ENCODE data around the gene METTL25. TPM values are rescaled to one million over a fixed set of nuclear protein-coding genes. Genes with fewer than 3 reads are reported as not detected.

Gene METTL25
- total RNA-seq, 1 experiment from 2014 or later: 11.6 TPM

GRCh38 chr12:82426081-82426480, 67.8 kb downstream of the METTL25 start:
- Histone ChIP-seq H2BK20ac (ENCODE audit: low read depth, low read length, poor library complexity, severe bottlenecking) (no peak overlapping the region), H2AFZ (ENCODE audit: low read length) (no peak overlapping the region), H3T11ph (ENCODE audit: low read length) (no peak overlapping the region), H3K79me2 (ENCODE audit: insufficient read depth, low read length) (no peaks in the 10 kb centered on the region), H3K79me1 (ENCODE audit: insufficient read depth, low read depth, low read length, poor library complexity, severe bottlenecking) (no peaks in the 10 kb centered on the region), H3K4me1 (ENCODE audit: insufficient read depth, low read length) (no peaks in the 10 kb centered on the region), H3K56ac (ENCODE audit: insufficient read length, low read depth, low read length) (no peak overlapping the region), H3K14ac (ENCODE audit: insufficient read depth, low read length) (no peak overlapping the region), H2BK12ac (ENCODE audit: insufficient read length, low read depth, low read length) (no peak overlapping the region), H3K4ac (ENCODE audit: low read depth, low read length) (no peak overlapping the region), H3K23ac (ENCODE audit: insufficient read length, low read depth, low read length) (no peak overlapping the region), H3K27me3 (ENCODE audit: insufficient read depth, low read length) (no peaks in the 10 kb centered on the region), H3K9me3 (ENCODE audit: control insufficient read depth, low read depth, low read length) (no peaks in the 10 kb centered on the region), H4K91ac (ENCODE audit: insufficient read length, low read depth, low read length) (no peak overlapping the region), H2BK5ac (ENCODE audit: insufficient read length, low read length) (no peak overlapping the region), H2BK15ac (ENCODE audit: low read depth, low read length) (no peak overlapping the region), H3K18ac (ENCODE audit: insufficient read length, low read depth, low read length) (no peak overlapping the region), H4K5ac (ENCODE audit: insufficient read length, low read depth, low read length) (no peak overlapping the region), H2BK120ac (ENCODE audit: low read depth, low read length, poor library complexity, severe bottlenecking) (no peak overlapping the region), H4K8ac (replicated peaks; ENCODE audit: insufficient read length, low read depth, low read length) (no peak overlapping the region), H3K9ac (ENCODE audit: extremely low read depth, insufficient read length, low read length) (no peak overlapping the region), H2AK5ac (ENCODE audit: insufficient read length, low read length) (no peak overlapping the region), H3K23me2 (ENCODE audit: insufficient read length, low read depth, low read length, poor library complexity, severe bottlenecking) (no peaks in the 10 kb centered on the region), H3K27ac (ENCODE audit: insufficient read length, low read depth, low read length) (no peak overlapping the region), H4K20me1 (ENCODE audit: control insufficient read depth, insufficient read depth, insufficient read length) (no peaks in the 10 kb centered on the region), H3K4me2 (ENCODE audit: insufficient read depth, insufficient read length, low read length) (no peak overlapping the region)
- no CpG with 5 or more reads among the region's 4 CpGs for WGBS (ENCODE audit: extremely low coverage, insufficient read length, low lambda C conversion rate)
- no peaks in the 10 kb centered on the region for H3K4me1 Mint-ChIP-seq
- DNase-seq: no peak
- H3K27me3 Mint-ChIP-seq (ENCODE audit: low read depth): no peaks in the 10 kb centered on the region
- H3K27ac Mint-ChIP-seq: no peak overlapping the region; a peak in 1 of 7 replicates
- H3K9me3 Mint-ChIP-seq: peaks cover 4 to 6% of the 10 kb centered on the region in 2 experiments; a peak in 2 of 5 replicates
- H3K4me3 Mint-ChIP-seq: no peak overlapping the region
- H3K36me3 Mint-ChIP-seq (ENCODE audit: insufficient read depth in 1 of 3, low read depth in 3 of 3): peaks cover 0 to 5% (median 4%) of the 10 kb centered on the region in 3 experiments; a peak in 2 of 7 replicates
- no peak for TF ChIP-seq CTCF (conservative IDR thresholded peaks at IDR 0.05)
